Testis (tissue), 3 donors: ENCODE results near the gene SLC34A3. TPM values are rescaled to one million over a fixed set of nuclear protein-coding genes. Genes with fewer than 3 reads are reported as not detected.

ENCODE experiments used
- DNase-seq: peaks from one replicate; pipeline ENCODE4 v3.0.0-alpha.2; 2019
- H3K27ac ChIP-seq, 2 donors: fragments of 200-600 bp; sonication (generic); one replicate each; pipeline ENCODE4 v1.5.1; 2019
- H3K27me3 ChIP-seq: fragments of 200-600 bp; sonication (generic); one replicate; pipeline ENCODE4 v1.5.1; 2019
- H3K36me3 ChIP-seq: fragments of 200-600 bp; sonication (generic); one replicate; pipeline ENCODE4 v1.5.1; 2017; ENCODE audit warnings: low read depth; ENCODE audit errors: missing control alignments
- H3K4me1 ChIP-seq: fragments of 200-600 bp; sonication (generic); one replicate; pipeline ENCODE4 v1.5.1; 2019
- H3K4me3 ChIP-seq, 2 donors: fragments of 200-600 bp; sonication (generic); one replicate each; pipeline ENCODE4 v1.5.1; 2017 to 2019
- H3K9me3 ChIP-seq: fragments of 200-600 bp; sonication (generic); one replicate; pipeline ENCODE4 v1.5.1; 2017
- CTCF ChIP-seq, 3 experiments: fragments of 450-650 bp in 2 of 3; fragments of 200-600 bp in 1 of 3; sonication (generic) in 1 of 3; IDR thresholded peaks; one replicate each; pipeline ENCODE4 v1.5.1; 2016 to 2019; ENCODE audit warnings: antibody characterized with exemption in 3 of 3, mild to moderate bottlenecking in 2 of 3, moderate library complexity in 1 of 3
- POLR2A ChIP-seq: fragments of 450-650 bp; IDR thresholded peaks from one replicate; pipeline ENCODE4 v1.6.1; 2017; ENCODE audit warnings: antibody characterized with exemption, mild to moderate bottlenecking, moderate library complexity
- WGBS, 2 donors: methylation state at CpG; one replicate each; pipeline ENCODE4 v1.1.5; 2018; 5-methylcytosine and 5-hydroxymethylcytosine counted together
- intact Hi-C: fragments of 100-400 bp; cut with DNase I; formaldehyde crosslinking; loops from one replicate; pipeline ENCODE4 v1.15.1; 2023; ENCODE audit warnings: low total_unique reads
- polyA plus RNA-seq: library from polyadenylated mRNA; stranded (reverse); fragments of 350-450 nt; fragmentation: Illumina TruSeq; extraction: RNeasy Lipid Tissue Mini Kit (QIAGEN cat#74804); gene quantifications from one replicate; pipeline ENCODE4 v1.2.3, GENCODE V29; 2014; ENCODE audit warnings: low read depth, low replicate concordance; ENCODE audit not compliant: insufficient read depth
- total RNA-seq, 2 donors: library from RNA; depleted of rRNA; stranded (reverse); fragments of >200 nt; gene quantifications; one replicate each; pipeline ENCODE4 v1.2.3, GENCODE V29; 2016

Gene SLC34A3
- total and polyA plus RNA-seq, 3 donors from 2014 or later: 0.15 to 0.25 (median 0.24) TPM

GRCh38 chr9:137275588-137276472 is 45.1 kb downstream of the SLC34A3 start:
- H3K27ac ChIP-seq: peak overlapping the region in 1 of 2 donors; percentile 89
- TF ChIP-seq CTCF (IDR thresholded peaks at IDR 0.05) (no peak), POLR2A (no peak)
- H3K4me1 ChIP-seq: peaks cover 12% of the 10 kb centered on the region
- WGBS, 2 donors: 82 to 90% methylated on average over 22 to 23 of the region's 24 CpGs
- intact Hi-C loops: no loop called here
- no peaks in the 10 kb centered on the region for H3K36me3 ChIP-seq
- no peaks in the 10 kb centered on the region for H3K9me3 ChIP-seq
- no peak overlapping the region for H3K4me3 ChIP-seq
- H3K27me3 ChIP-seq: no peaks in the 10 kb centered on the region
- DNase-seq: no peak

- intact Hi-C loops: no loop called here
- no peaks in the 10 kb centered on the region for H3K36me3 ChIP-seq
- no peak for TF ChIP-seq POLR2A
- no peak for TF ChIP-seq CTCF (IDR thresholded peaks at IDR 0.05)
- H3K27me3 ChIP-seq: no peaks in the 10 kb centered on the region
- 14 to 48% methylated on average over 11 to 27 of the region's 30 CpGs for WGBS, 2 donors
- peak overlapping the region in 1 of 2 donors; percentile 59 for H3K4me3 ChIP-seq
- H3K27ac ChIP-seq: peak overlapping the region; percentile 78 to 89
- H3K4me1 ChIP-seq: peaks cover 12% of the 10 kb centered on the region
- H3K9me3 ChIP-seq: no peaks in the 10 kb centered on the region
- peak; percentile 83 for DNase-seq
Observed at GRCh38 chr9:137276473-137277328, 46.0 kb downstream of the SLC34A3 start.

- intact Hi-C loops: no loop called here
- TF ChIP-seq CTCF (IDR thresholded peaks at IDR 0.05): no peak
- no peak for TF ChIP-seq POLR2A
- WGBS, 2 donors: 20 to 42% methylated on average over 9 to 25 of the region's 25 CpGs
- H3K4me1 ChIP-seq: peaks cover 12% of the 10 kb centered on the region
- H3K4me3 ChIP-seq: peak within 1 kb of the TSS; percentile 40 to 59
- H3K27ac ChIP-seq: peak within 1 kb of the TSS; percentile 78 to 89
- DNase-seq: peak; percentile 68
- H3K9me3 ChIP-seq: no peaks in the 10 kb centered on the region
- H3K36me3 ChIP-seq: no peaks in the 10 kb centered on the region
- H3K27me3 ChIP-seq: no peaks in the 10 kb centered on the region
Observed at GRCh38 chr9:137277329-137278041, 46.8 kb downstream of the SLC34A3 start, which contains the start of gene TOR4A. Gene TOR4A, plus strand, starts transcription at chr9:137277726. Its CDS starts 964 bp downstream, at chr9:137278690.

GRCh38 chr9:137278061-137278701 is 47.5 kb downstream of the SLC34A3 start:
- H3K36me3 ChIP-seq: no peaks in the 10 kb centered on the region
- peaks cover 12% of the 10 kb centered on the region for H3K4me1 ChIP-seq
- WGBS, 2 donors: 11 to 20% methylated on average over 3 to 44 of the region's 54 CpGs
- H3K27ac ChIP-seq: peak overlapping the region; percentile 78 to 89
- TF ChIP-seq CTCF (IDR thresholded peaks at IDR 0.05) (no peak), POLR2A (no peak)
- intact Hi-C loops: no loop called here
- H3K9me3 ChIP-seq: no peaks in the 10 kb centered on the region
- DNase-seq: no peak
- H3K4me3 ChIP-seq: peak overlapping the region; percentile 40 to 59
- H3K27me3 ChIP-seq: no peaks in the 10 kb centered on the region
